Tibial nerve (tissue), 4 donors: ENCODE data around the gene TC2N. TPM values are rescaled to one million over a fixed set of nuclear protein-coding genes. Genes with fewer than 3 reads are reported as not detected.

Experiments used
- DNase-seq, 2 donors: peaks; one replicate each; pipeline ENCODE4 v3.0.0-alpha.2; 2019; ENCODE audit warnings: low spot score in 2 of 2
- H3K27ac ChIP-seq, 4 donors: fragments of 200-600 bp; sonication (generic) in 3 of 4; one replicate each; pipeline ENCODE4 v1.5.1; 2017 to 2019; ENCODE audit warnings: mild to moderate bottlenecking in 1 of 4
- H3K27me3 ChIP-seq, 2 donors: fragments of 200-600 bp; sonication (generic) in 1 of 2; one replicate each; pipeline versions ENCODE4 v1.5.1 to v1.6.0; 2017 to 2019
- H3K36me3 ChIP-seq, 3 donors: fragments of 200-600 bp; sonication (generic); one replicate each; pipeline ENCODE4 v1.5.1; 2018 to 2019
- H3K4me1 ChIP-seq, 4 donors: fragments of 200-600 bp; sonication (generic) in 3 of 4; one replicate each; pipeline ENCODE4 v1.5.1; 2017 to 2019
- H3K4me3 ChIP-seq, 4 donors: fragments of 200-600 bp; sonication (generic) in 3 of 4; one replicate each; pipeline ENCODE4 v1.5.1; 2017 to 2019; ENCODE audit warnings: mild to moderate bottlenecking in 1 of 4, moderate library complexity in 1 of 4
- H3K9me3 ChIP-seq, 4 donors: fragments of 200-600 bp; sonication (generic) in 3 of 4; one replicate each; pipeline ENCODE4 v1.5.1; 2017 to 2019
- EP300 ChIP-seq, 2 donors: sonication (generic); formaldehyde crosslinking; IDR thresholded peaks; one replicate each; pipeline ENCODE4 v1.6.1; 2017; ENCODE audit warnings: antibody characterized with exemption in 2 of 2, mild to moderate bottlenecking in 1 of 2
- POLR2A ChIP-seq, 2 donors: fragments of 450-650 bp; IDR thresholded peaks; one replicate each; pipeline ENCODE4 v1.6.1; 2017; ENCODE audit warnings: antibody characterized with exemption in 2 of 2, mild to moderate bottlenecking in 2 of 2, moderate library complexity in 2 of 2
- WGBS, 2 donors: methylation state at CpG; one replicate each; pipeline ENCODE4 v1.1.5; 2018; 5-methylcytosine and 5-hydroxymethylcytosine counted together
- total RNA-seq, 4 donors: library from RNA; depleted of rRNA; stranded (reverse); fragments of >200 nt; gene quantifications; one replicate each; pipeline ENCODE4 v1.1.0, GENCODE V29; 2016
- TF ChIP-seq, protein P1 (sequence below), 5 experiments: fragments of 200-600 bp in 3 of 5; fragments of 450-650 bp in 2 of 5; sonication (generic) in 3 of 5; IDR thresholded peaks; one replicate each; pipeline ENCODE4 v1.5.1; 2016 to 2019; ENCODE audit warnings: antibody characterized with exemption in 5 of 5, mild to moderate bottlenecking in 3 of 5, moderate library complexity in 2 of 5

The TC2N gene
- total RNA-seq, 4 donors from 2014 or later, result 23.4 to 35.2 (median 25.7) TPM

GRCh38 chr14:91888641-91889476, 21.5 kb upstream of the TC2N start:
- TF ChIP-seq POLR2A (IDR thresholded peaks at IDR 0.05), result no peak
- Histone ChIP-seq H3K4me3 (no peak overlapping the region), H3K4me1 (peaks cover 0 to 77% (median 44%) of the 10 kb centered on the region in 4 donors), H3K27ac (peak overlapping the region; percentile 58 to 89 (median 78)), H3K36me3 (peaks cover 0 to 6% (median 0%) of the 10 kb centered on the region in 3 donors), H3K9me3 (no peaks in the 10 kb centered on the region), H3K27me3 (no peaks in the 10 kb centered on the region)
- WGBS, 2 donors, result 54 to 59% methylated on average over 9 to 10 of the region's 10 CpGs
- DNase-seq, result no peak

DNA sequence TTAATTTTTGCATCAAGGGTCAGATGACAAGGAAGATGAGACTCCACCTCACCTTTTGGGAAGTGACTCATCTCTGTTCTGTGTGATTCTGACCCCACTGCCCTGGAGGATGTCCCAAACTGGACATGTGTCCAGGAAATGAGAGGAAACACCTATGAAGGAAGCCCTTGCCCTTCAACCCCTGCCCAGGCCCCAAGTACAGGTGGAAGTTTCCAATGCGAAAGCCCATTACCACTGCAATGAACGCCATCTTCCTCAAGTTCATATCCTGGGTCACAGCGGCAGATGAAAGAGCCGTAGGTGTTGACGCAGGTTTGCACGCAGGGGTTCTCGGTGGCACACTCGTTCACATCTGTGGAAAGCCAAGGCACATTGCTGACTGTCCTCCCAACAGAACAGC, 19.6 kb upstream of the TC2N start:
- no peak overlapping the region for H3K4me3 ChIP-seq
- H3K9me3 ChIP-seq, result no peaks in the 10 kb centered on the region
- no peaks in the 10 kb centered on the region for H3K27me3 ChIP-seq
- peaks cover 0 to 14% (median 0%) of the 10 kb centered on the region in 3 donors for H3K36me3 ChIP-seq
- peak overlapping the region in 2 of 4 donors; percentile 25 to 72 for H3K27ac ChIP-seq
- TF ChIP-seq, protein P1, sequence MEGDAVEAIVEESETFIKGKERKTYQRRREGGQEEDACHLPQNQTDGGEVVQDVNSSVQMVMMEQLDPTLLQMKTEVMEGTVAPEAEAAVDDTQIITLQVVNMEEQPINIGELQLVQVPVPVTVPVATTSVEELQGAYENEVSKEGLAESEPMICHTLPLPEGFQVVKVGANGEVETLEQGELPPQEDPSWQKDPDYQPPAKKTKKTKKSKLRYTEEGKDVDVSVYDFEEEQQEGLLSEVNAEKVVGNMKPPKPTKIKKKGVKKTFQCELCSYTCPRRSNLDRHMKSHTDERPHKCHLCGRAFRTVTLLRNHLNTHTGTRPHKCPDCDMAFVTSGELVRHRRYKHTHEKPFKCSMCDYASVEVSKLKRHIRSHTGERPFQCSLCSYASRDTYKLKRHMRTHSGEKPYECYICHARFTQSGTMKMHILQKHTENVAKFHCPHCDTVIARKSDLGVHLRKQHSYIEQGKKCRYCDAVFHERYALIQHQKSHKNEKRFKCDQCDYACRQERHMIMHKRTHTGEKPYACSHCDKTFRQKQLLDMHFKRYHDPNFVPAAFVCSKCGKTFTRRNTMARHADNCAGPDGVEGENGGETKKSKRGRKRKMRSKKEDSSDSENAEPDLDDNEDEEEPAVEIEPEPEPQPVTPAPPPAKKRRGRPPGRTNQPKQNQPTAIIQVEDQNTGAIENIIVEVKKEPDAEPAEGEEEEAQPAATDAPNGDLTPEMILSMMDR (IDR thresholded peaks at IDR 0.05), result no peak
- TF ChIP-seq EP300 (IDR thresholded peaks at IDR 0.05) (no peak), POLR2A (IDR thresholded peaks at IDR 0.05) (no peak)
- 95 to 99% methylated on average over 8 of the region's 8 CpGs for WGBS, 2 donors
- DNase-seq, result no peak
- H3K4me1 ChIP-seq, result peaks cover 0 to 70% (median 32%) of the 10 kb centered on the region in 4 donors

DNA sequence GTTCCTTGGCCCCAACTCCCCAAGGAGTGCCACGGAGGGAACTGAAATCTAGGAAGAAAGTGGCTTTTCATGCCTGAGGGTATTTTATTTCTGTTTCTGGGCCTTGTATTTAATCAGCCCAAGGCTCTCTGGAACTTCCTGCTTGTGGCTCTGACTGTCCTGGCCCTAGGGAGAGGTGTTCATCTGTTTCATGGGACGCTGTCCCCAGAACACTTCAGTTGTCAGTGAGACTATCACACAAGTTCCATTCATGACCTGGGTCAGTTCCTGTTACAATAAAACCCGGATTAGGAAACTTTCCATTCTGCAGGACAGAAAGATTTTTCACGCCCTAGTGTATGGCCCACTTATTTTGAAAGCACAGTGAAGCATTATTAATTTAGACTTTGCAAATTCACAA, 18.5 kb upstream of the TC2N start:
- Histone ChIP-seq H3K9me3 (no peaks in the 10 kb centered on the region), H3K36me3 (peaks cover 0 to 22% (median 4%) of the 10 kb centered on the region in 3 donors), H3K27ac (peak overlapping the region; percentile 14 to 72 (median 34)), H3K27me3 (no peaks in the 10 kb centered on the region), H3K4me1 (peaks cover 0 to 59% (median 26%) of the 10 kb centered on the region in 4 donors), H3K4me3 (no peak overlapping the region)
- TF ChIP-seq, protein P1 (IDR thresholded peaks at IDR 0.05), result no peak
- TF ChIP-seq EP300 (IDR thresholded peaks at IDR 0.05), result peak in 1 of 2 donors; percentile 38
- no peak for DNase-seq
- WGBS, 2 donors, result 40 to 44% methylated on average over 4 of the region's 4 CpGs

- peaks cover 0 to 22% (median 4%) of the 10 kb centered on the region in 3 donors for H3K36me3 ChIP-seq
- no peak for DNase-seq
- peaks cover 0 to 53% (median 20%) of the 10 kb centered on the region in 4 donors for H3K4me1 ChIP-seq
- no peaks in the 10 kb centered on the region for H3K27me3 ChIP-seq
- TF ChIP-seq POLR2A (IDR thresholded peaks at IDR 0.05), result no peak
- TF ChIP-seq, protein P1 (IDR thresholded peaks at IDR 0.05), result no peak
- TF ChIP-seq EP300 (IDR thresholded peaks at IDR 0.05), result no peak
- no peak overlapping the region for H3K4me3 ChIP-seq
- H3K27ac ChIP-seq, result peak overlapping the region; percentile 14 to 72 (median 48)
- WGBS, 2 donors, result 83 to 84% methylated on average over 4 of the region's 4 CpGs
- H3K9me3 ChIP-seq, result no peaks in the 10 kb centered on the region
Measured at GRCh38 chr14:91885113-91885712, 17.9 kb upstream of the TC2N start.

GRCh38 chr14:91884664-91885063, 17.3 kb upstream of the TC2N start:
- Histone ChIP-seq H3K9me3 (no peaks in the 10 kb centered on the region), H3K27me3 (no peaks in the 10 kb centered on the region), H3K4me1 (peaks cover 0 to 47% (median 15%) of the 10 kb centered on the region in 4 donors), H3K27ac (peak overlapping the region in 3 of 4 donors; percentile 47 to 72 (median 48)), H3K36me3 (peaks cover 0 to 25% (median 4%) of the 10 kb centered on the region in 3 donors), H3K4me3 (no peak overlapping the region)
- 71% methylated on average over 6 of the region's 6 CpGs for WGBS, 2 donors
- TF ChIP-seq, protein P1 (IDR thresholded peaks at IDR 0.05), result no peak
- TF ChIP-seq POLR2A (IDR thresholded peaks at IDR 0.05) (no peak), EP300 (IDR thresholded peaks at IDR 0.05) (no peak)
- DNase-seq, result no peak
